Pancreas (tissue), 10 donors: ENCODE results near the gene L1TD1. TPM values are rescaled to one million over a fixed set of nuclear protein-coding genes. Genes with fewer than 3 reads are reported as not detected.
"Not testable (repeated sequence)": the region's sequence is repeated elsewhere in the genome, so short reads cannot be mapped to it uniquely, and the experiment has no call there.

ENCODE experiments used
- ATAC-seq, 4 donors: fragments of 200-7000 bp; cut with Tn5 transposase; one replicate each; pipeline versions ENCODE4 v1.8.0 to v1.9.1; 2020; ENCODE audit warnings: mild to moderate bottlenecking in 4 of 4, moderate library complexity in 4 of 4
- DNase-seq, 6 donors: peaks; one replicate each; pipeline ENCODE4 v3.0.0-alpha.2; 2020
- FAIRE-seq: peaks from 2 replicates; lab custom pipeline; 2012; peaks lifted over from hg19 to GRCh38; lab: Jason Lieb, UNC
- H3K27ac ChIP-seq, 4 donors: fragments of 200-600 bp; sonication (generic); 1 replicate in 3 of 4; 2 replicates in 1 of 4; pipeline versions ENCODE4 v1.5.0 to v1.8.0; 2020
- H3K27me3 ChIP-seq, 4 donors: fragments of 200-600 bp; one replicate each; pipeline ENCODE4 v1.8.0; 2021
- H3K36me3 ChIP-seq, 3 donors: fragments of 200-600 bp; sonication (generic) in 1 of 3; one replicate each; pipeline versions ENCODE4 v1.5.0 to v1.8.0; 2020 to 2021
- H3K4me1 ChIP-seq, 3 donors: fragments of 200-600 bp; one replicate each; pipeline ENCODE4 v1.8.0; 2021
- H3K4me3 ChIP-seq, 4 donors: fragments of 200-600 bp; sonication (generic) in 2 of 4; one replicate each; pipeline versions ENCODE4 v1.5.0 to v1.8.0; 2020 to 2021
- H3K9me3 ChIP-seq, 4 donors: fragments of 200-600 bp; one replicate each; pipeline ENCODE4 v1.8.0; 2021
- WGBS, 2 donors: extraction: QIAGEN DNeasy Blood & Tissue Kit; methylation state at CpG; one replicate each; pipeline ENCODE4 v1.1.7; 2013; 5-methylcytosine and 5-hydroxymethylcytosine counted together
- intact Hi-C, 3 donors: fragments of 100-400 bp; cut with DNase I; formaldehyde crosslinking; loops; one replicate each; pipeline versions ENCODE4 v1.11.1 to v1.14.2; 2022
- polyA plus RNA-seq, 2 donors: library from polyadenylated mRNA; stranded (reverse); fragments of 200-250 nt; gene quantifications; one replicate each; pipeline ENCODE4 v1.2.3, GENCODE V29; 2013
- total RNA-seq, 6 donors: library from RNA; stranded (reverse); fragmentation: NEBNext Ultra II Directional in 4 of 6; extraction: Animal tissue kit (Norgen Biotek cat#: 25700) in 4 of 6; gene quantifications; one replicate each; pipeline versions ENCODE4 v1.2.1 to v1.2.4, GENCODE V29; 2021 to 2023
- TF ChIP-seq, protein P1 (sequence below), 4 donors: fragments of 200-600 bp; sonication (generic) in 3 of 4; IDR thresholded peaks; one replicate each; pipeline versions ENCODE4 v1.5.0 to v1.8.0; 2021; ENCODE audit warnings: antibody characterized with exemption in 4 of 4
- donor health status: healthy with polysubstance abuse.
- donor health status: DM: no; HTN: no; CAD: no; lungs with moderate emphysema.
- donor health status: DM: no; HTN: no; CAD: no.
- donor health status: control.
- donor health status: control.
- donor health status: Bipolar disorder and iron deficiency.
- donor health status: DM: yes; HTN: yes; CAD: no.
- donor health status: DM: no; HTN: no; CAD: no.
- donor health status: DM: no; HTN: no; CAD: no.
- donor health status: DM: yes; HTN: yes; CAD: no.

The L1TD1 gene
- total and polyA plus RNA-seq, 8 donors, result 0.03 to 0.28 (median 0.09) TPM; not detected in 2

DNA sequence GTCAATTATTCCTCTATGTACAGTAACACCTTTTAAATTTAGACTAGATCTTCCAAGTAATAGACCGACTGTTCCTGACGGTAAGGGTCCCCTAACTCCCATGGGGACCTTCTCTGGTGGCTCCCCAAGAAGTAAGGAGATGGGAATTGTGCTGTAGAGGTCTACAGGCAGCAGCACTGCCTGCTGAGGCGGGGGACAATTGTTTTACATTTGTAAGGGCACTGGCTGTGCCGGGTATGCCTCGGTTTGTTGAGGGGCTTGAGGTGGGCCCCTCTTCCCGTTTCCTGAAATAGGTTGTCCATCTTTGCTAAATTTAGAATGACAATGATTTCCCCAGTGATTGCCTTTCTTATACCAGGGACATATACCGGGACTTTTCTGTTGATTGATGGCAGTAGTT, 13.1 kb upstream of the L1TD1 start:
- 73 to 75% methylated on average over 7 of the region's 7 CpGs for WGBS, 2 donors
- ATAC-seq (no peak), FAIRE-seq (no peak), DNase-seq (no peak)
- H3K4me1 ChIP-seq, result no peaks in the 10 kb centered on the region
- intact Hi-C loops, result no loop called here
- H3K4me3 ChIP-seq, result no peak overlapping the region
- H3K27ac ChIP-seq, result no peak overlapping the region
- TF ChIP-seq, protein P1, sequence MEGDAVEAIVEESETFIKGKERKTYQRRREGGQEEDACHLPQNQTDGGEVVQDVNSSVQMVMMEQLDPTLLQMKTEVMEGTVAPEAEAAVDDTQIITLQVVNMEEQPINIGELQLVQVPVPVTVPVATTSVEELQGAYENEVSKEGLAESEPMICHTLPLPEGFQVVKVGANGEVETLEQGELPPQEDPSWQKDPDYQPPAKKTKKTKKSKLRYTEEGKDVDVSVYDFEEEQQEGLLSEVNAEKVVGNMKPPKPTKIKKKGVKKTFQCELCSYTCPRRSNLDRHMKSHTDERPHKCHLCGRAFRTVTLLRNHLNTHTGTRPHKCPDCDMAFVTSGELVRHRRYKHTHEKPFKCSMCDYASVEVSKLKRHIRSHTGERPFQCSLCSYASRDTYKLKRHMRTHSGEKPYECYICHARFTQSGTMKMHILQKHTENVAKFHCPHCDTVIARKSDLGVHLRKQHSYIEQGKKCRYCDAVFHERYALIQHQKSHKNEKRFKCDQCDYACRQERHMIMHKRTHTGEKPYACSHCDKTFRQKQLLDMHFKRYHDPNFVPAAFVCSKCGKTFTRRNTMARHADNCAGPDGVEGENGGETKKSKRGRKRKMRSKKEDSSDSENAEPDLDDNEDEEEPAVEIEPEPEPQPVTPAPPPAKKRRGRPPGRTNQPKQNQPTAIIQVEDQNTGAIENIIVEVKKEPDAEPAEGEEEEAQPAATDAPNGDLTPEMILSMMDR (IDR thresholded peaks at IDR 0.05), result no peak
- H3K27me3 ChIP-seq, result no peaks in the 10 kb centered on the region
- no peaks in the 10 kb centered on the region for H3K36me3 ChIP-seq
- no peaks in the 10 kb centered on the region for H3K9me3 ChIP-seq

DNA sequence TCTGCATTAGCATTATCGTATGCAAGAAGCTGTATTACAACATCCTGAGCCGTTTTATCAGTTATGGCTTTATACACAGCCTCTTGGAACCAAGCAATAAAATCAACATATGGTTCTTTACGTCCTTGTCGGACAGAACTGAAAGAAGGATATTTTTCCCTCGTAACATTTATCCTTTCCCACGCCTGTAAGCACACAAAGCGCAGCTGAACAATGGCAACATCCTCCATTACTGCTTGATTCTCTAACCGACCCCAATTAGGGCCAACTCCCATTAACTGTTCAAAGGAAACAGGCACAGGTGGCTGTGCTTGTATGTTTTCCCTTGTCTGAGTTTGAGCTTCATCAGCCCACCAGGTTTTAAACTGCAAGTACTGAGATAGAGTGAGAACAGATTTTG, 12.5 kb upstream of the L1TD1 start:
- H3K4me1 ChIP-seq, FAIRE-seq, ATAC-seq, intact Hi-C loops, DNase-seq, H3K9me3 ChIP-seq, H3K4me3 ChIP-seq, H3K36me3 ChIP-seq, H3K27ac ChIP-seq, H3K27me3 ChIP-seq: not testable (repeated sequence)
- 72 to 78% methylated on average over 8 of the region's 8 CpGs for WGBS, 2 donors

DNA sequence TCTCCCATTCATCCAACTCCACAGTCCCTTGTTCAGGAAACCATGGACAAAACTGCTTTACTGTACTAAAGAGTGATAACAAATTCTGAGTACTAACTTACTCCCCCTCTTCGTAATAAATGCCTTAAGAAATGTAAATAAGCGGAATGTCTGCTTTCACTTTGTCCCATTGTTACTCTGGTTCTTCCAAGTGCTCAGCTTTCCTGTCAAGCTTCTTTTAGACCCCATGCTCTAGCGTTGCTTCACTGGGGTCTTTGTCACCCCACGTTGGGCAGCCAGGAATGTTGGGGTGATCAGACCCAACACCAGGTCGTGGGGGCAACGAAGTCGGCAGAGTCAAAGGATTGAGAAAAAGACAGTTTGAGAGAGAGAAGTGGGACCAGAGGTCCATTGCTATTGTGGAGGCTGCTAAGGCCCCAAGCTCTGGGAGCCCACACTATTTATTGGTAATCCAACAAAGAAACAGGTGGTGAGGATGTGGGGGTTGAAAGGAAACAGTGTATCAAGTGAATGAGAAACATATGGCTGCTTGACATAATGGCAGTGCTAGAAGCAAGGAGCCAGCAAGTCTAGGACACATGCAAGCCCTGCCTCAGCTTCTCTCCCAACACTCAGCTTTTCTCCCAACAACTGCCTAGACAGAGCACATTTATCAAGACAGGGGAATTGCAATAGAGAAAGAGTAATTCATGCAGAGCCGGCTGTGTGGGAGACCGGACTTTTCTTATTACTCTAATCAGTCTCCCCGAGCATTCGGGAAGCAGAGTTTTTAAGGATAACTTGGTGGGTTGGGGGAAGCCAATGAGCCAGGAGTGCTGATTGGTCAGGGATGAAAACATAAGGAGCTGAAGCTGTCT, 11.3 kb upstream of the L1TD1 start:
- H3K4me3 ChIP-seq, H3K4me1 ChIP-seq, intact Hi-C loops, H3K27me3 ChIP-seq, H3K27ac ChIP-seq, FAIRE-seq, H3K9me3 ChIP-seq, H3K36me3 ChIP-seq, DNase-seq, ATAC-seq: not testable (repeated sequence)
- WGBS, 2 donors, result 70 to 79% methylated on average over 11 of the region's 11 CpGs

DNA sequence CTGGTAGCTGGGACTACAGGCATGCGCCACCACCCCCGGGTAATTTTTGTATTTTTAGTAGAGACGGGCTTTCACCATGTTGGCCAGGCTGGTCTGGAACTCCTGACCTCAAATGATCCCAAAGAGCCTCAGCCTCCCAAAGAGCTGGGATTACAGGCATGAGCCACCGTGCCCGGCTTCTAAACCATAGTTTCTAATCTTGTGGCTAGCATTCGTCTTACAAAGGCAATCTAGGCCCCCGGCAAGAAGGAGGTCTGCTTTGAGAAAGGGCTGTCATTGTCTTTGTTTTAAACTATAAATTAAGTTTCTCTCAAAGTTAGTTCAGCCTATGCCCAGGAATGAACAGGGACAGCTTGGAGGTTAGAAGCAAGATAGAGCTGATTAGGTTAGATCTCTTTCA, 10.3 kb upstream of the L1TD1 start:
- ATAC-seq, result no peak
- no peaks in the 10 kb centered on the region for H3K9me3 ChIP-seq
- intact Hi-C loops, result no loop called here

DNA sequence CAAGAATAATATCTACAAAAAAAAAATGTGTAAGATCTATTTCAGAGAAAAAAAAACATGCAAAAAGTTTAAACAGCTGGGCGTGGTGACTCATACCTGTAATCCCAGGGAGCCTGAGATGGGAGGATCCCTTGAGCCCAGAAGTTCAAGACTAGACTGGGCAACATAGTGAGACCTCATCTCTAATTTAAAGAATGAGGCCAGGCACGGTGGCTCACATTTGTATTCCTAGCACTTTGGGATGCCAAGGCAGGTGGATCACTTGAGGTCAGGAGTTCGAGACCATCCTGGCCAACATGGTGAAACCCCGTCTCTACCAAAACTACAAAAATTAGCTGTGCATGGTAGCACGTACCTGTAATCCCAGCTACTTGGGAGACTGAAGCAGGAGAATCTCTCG, 9.4 kb upstream of the L1TD1 start:
- 90 to 93% methylated on average over 6 of the region's 6 CpGs for WGBS, 2 donors
- H3K4me1 ChIP-seq, ATAC-seq, intact Hi-C loops, H3K36me3 ChIP-seq, H3K9me3 ChIP-seq, H3K4me3 ChIP-seq, H3K27ac ChIP-seq, DNase-seq, H3K27me3 ChIP-seq, FAIRE-seq: not testable (repeated sequence)

More for the DNA sequence above, 10.3 kb upstream of the L1TD1 start:
- H3K36me3 ChIP-seq, result no peaks in the 10 kb centered on the region
- H3K4me3 ChIP-seq, result no peak overlapping the region
- FAIRE-seq (no peak), DNase-seq (no peak)
- TF ChIP-seq, protein P1 (IDR thresholded peaks at IDR 0.05), result no peak
- no peak overlapping the region for H3K27ac ChIP-seq
- 84 to 85% methylated on average over 7 of the region's 7 CpGs for WGBS, 2 donors
- H3K4me1 ChIP-seq, result no peaks in the 10 kb centered on the region
- no peaks in the 10 kb centered on the region for H3K27me3 ChIP-seq

DNA sequence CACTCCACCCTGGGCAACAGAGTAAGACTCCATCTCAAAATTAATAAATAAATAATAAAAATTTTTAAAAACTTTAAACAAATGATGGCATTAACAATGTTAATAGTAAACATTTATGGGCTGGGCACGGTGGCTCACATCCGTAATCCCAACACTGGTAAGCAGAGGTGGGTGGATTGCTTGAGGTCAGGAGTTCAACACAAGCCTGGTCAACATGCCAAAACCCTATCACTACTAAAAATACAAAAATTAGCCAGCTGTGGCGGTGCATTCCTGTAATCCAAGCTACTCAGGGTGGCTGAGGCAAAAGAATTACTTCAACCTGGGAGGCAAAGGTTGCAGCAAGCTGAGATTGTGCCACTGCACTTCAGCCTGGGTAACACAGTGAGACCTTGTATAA, 9.0 kb upstream of the L1TD1 start:
- Histone ChIP-seq H3K27me3 (no peaks in the 10 kb centered on the region), H3K36me3 (no peaks in the 10 kb centered on the region), H3K9me3 (no peaks in the 10 kb centered on the region), H3K27ac (no peak overlapping the region), H3K4me1 (no peaks in the 10 kb centered on the region), H3K4me3 (no peak overlapping the region)
- no peak for FAIRE-seq
- no peak for DNase-seq
- TF ChIP-seq, protein P1 (IDR thresholded peaks at IDR 0.05), result no peak
- ATAC-seq, result no peak
- WGBS, 2 donors, result 84 to 87% methylated on average over 3 of the region's 3 CpGs
- intact Hi-C loops, result no loop called here
